Iris pigment epithelial cell (primary cell): Measurements from ENCODE around the gene MAP4.
"Not testable (repeated sequence)": the region's sequence is repeated elsewhere in the genome, so short reads cannot be mapped to it uniquely, and the experiment has no call there.

ENCODE experiments used
- DNase-seq: peaks from one replicate; pipeline ENCODE4 v3.0.0-alpha.2; 2011; ENCODE audit warnings: low read depth

Gene MAP4

GRCh38 chr3:48015431-48016180 is 610 bp downstream of the MAP4 start:
- peak; percentile 49 for DNase-seq

DNA sequence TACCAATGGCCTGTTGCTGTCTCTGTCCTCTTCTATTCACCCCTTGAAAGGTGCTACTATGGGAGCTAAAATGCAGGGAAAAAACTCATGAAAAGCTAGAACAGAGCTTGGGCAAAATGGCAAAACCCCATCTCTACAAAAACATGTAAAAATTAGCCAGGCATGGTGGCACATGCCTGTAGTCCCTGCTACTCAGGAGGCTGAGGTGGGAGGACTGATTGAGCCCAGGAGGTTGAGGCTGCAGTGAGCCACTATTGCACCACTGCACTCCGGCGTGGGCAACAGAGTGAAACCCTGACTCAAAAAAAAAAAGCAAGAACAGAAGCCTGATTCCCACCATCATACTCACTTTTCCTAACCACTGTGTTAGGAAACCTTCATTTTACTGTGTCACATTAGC is 1.9 kb downstream of the MAP4 start:
- no peak for DNase-seq

DNA sequence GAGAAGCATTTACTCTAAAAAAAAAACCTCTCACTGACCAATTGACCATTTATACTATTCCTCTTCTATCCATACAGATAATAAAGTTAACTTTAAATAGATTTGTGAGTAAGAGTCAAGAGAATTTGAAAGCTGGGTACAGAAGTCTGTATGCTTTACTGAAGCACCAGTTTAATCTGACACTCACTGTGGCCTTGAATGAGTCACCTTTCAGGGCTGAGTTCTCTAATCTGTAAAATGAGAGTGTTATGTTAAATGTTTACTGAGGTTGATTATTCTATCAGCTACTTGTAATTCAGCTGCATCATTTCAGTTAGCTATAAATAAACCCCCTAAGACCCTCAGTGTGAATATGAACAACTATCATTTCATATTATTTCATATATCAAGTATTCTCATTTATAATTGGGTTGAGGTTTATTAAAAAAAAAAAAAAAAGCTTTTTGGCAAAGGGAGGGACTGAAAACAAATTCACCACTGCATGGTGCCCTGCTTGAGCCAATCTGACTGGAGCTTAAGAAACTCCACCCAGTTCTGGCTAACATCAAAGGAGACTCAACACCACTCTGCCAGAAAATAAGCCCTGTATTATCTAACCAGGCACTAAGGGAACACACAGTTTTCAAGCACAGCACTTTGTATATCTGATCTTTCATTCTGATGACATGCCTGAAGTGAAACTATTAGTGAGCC is 2.8 kb downstream of the MAP4 start:
- DNase-seq, result peak; percentile 88

GRCh38 chr3:48012659-48013058 is 3.6 kb downstream of the MAP4 start:
- no peak for DNase-seq

GRCh38 chr3:48008066-48008465 is 8.2 kb downstream of the MAP4 start:
- DNase-seq, result not testable (repeated sequence)

DNA sequence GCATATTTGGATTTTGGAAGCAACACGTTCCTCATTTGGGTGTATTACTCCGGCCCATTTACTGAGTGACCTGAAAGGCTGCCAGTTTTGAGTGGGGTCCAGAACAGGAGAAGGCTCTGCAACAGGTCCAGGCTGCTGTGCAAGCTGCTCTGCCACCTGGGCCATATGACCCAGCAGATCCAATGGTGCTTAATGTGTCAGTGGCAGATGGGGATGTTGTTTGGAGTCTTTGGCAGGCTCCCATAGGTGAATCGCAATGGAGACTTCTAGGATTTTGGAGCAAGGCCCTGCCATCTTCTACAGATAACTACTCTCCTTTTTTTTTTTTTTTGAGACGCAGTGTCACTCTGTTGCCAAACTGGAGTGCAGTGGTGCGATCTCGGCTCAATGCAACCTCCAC is 8.9 kb downstream of the MAP4 start:
- not testable (repeated sequence) for DNase-seq

DNA sequence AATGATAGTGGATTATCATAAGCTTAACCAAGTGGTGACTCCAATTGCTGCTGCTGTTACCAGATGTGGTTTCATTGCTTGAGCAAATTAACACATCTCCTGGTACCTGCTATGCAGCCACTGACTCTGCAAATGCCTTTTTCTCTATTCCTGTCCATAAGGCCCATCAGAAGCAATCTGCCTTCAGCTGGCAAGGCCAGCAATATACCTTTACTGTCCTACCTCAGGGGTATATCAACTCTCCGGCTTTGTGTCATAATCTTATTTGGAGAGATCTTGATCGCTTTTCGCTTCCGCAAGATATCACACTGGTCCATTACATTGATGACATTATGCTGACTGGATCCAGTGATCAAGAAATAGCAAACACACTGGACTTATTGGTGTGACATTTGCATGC is 9.4 kb downstream of the MAP4 start:
- not testable (repeated sequence) for DNase-seq

DNA sequence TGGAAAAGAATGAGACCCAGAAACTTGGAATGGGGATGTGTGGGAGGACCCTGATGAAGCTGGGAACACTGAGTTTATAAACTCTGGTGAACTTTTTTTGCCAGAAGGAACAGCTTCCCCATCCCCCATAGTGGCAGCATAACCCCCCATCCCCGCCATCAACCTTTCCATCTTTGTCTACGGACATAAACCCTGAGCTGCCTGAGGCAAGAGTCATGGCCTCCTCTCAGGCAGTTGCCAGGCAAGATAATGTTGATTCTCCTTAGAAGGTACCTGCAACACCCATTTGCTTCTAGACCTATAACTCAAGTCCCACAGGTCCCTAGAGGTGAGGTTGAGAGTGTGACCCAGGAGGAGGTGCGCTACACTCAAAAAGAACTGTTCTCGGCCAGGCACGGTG is 11.5 kb downstream of the MAP4 start:
- no peak for DNase-seq

- no peak for DNase-seq
Measured at GRCh38 chr3:48002787-48003186, 13.4 kb downstream of the MAP4 start.

DNA sequence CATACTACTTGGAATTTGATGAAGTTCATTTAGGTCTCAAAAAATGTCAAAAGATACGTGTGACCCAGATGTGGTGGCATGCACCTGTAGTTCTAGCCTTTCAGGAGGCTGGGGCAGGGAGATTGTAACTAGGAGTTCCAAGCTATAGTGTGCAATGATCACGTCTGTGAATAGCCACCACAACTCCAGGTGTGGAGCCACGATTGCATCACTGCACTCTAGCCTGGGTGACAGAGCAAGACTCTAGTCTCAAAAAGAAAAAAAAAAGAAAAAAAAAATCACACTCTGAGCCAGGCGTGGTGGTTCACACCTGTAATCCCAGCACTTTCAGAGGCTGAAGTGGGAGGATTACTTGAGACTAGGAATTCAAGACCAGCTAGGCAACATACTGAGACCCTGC is 14.2 kb downstream of the MAP4 start:
- no peak for DNase-seq

GRCh38 chr3:48000212-48000611 is 16.0 kb downstream of the MAP4 start:
- DNase-seq, result no peak

DNA sequence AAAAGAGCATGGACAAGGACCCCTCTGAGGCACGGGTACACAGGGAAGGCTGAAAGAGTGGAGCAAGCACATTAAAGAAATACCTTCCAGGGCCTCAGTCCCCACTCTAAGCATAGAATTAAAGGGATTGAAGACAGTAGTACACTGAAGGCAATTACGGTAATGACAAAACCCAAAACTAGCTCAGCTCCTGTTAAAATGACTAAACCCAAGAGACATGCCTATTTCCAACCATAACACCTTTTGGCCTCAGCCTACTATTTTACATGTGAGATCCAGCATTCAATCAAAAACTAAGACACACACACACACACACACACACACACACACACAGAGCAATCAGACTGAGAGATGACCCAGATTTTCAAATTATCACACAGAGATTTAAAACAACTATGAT is 19.8 kb downstream of the MAP4 start:
- no peak for DNase-seq

- DNase-seq, result no peak
Measured at GRCh38 chr3:47994180-47994579, 22.0 kb downstream of the MAP4 start.

DNA sequence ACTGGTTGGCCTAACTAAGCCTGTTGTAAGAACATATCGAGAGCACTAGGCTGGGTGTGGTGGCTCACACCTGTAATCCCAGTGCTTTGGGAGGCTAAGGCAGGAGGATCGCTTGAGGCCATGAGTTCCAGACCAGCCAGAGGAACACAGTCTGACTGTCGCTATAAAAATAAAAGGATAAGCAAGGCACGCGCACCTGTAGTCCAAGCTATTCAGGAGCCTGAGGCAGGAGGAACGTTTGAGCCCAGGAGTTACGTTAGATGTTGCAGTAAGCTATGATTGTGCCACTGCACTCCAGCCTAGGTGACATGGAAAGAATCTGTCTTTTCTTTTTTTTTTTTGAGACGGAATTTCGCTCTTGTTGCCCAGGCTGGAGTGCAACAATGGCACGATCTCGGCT is 24.9 kb downstream of the MAP4 start:
- DNase-seq, result no peak

GRCh38 chr3:47989981-47990440 is 26.2 kb downstream of the MAP4 start:
- DNase-seq, result peak; percentile 94

- no peak for DNase-seq
Measured at GRCh38 chr3:47985381-47985780, 30.8 kb downstream of the MAP4 start.

DNA sequence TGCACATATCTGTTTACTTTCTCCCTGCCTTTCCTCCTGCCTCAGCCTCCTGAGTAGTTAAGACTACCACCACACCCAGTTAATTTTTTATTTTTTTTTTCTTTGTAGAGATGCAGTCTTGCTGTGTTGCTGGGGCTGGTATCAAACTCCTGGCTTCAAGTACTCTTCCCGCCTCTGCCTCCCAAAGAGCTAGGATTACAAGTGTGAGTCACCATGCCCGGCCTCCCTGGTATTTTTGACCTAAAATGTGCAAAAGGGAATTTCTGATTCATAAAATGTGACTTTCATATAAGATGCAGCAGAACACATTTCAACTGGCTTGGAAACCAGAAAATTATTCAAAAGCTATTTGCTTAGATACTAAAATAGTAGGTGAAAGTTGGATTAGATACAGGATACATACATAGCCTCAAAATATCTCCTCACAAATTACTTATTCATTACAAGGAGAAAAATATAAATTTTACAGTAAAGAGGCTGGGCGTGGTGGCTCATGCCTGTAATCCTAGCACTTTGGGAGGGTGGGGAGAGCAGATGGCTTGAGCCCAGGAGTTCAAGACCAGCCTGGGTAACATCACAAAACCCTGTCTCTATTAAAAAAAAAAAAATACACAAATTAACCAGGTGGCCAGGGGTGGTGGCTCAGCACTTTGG is 32.0 kb downstream of the MAP4 start:
- peak; percentile 81 for DNase-seq

GRCh38 chr3:47980795-47981194 is 35.4 kb downstream of the MAP4 start:
- no peak for DNase-seq

DNA sequence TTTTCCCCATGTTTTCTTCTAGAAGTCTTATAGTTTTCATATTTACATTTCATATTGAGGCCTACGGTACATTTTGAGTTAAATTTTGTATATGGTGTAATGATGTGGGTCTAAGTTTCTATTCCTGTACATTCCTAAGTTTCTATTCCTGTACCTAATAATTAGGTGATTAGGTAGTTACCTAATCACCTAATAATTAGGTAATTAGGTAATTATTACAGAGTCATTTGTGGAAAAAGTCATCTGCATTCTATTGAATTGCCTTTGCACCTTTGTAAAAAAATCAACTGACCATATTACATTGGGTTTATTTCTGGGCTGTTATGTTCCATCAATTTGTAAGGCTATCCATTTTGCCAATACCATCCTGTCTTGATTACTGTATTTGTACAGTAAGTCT is 37.1 kb downstream of the MAP4 start:
- DNase-seq, result no peak

DNA sequence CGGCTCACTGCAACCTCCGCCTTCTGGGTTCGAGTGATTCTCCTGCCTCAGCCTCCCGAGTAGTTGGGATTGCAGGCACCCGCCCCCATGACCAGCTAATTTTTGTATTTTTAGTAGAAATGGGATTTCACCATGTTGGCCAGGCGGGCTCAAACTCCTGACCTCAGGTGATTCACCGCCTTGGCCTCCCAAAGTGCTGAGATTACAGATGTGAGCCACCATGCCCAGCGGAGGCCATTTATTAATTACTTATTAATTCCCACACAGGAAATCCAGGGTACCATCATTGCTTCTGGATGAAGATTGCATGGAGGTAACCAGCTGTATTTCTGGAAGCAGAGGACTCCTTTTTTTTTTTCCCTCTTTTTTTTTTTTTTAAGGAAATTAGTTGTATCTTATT is 37.8 kb downstream of the MAP4 start:
- DNase-seq, result no peak

DNA sequence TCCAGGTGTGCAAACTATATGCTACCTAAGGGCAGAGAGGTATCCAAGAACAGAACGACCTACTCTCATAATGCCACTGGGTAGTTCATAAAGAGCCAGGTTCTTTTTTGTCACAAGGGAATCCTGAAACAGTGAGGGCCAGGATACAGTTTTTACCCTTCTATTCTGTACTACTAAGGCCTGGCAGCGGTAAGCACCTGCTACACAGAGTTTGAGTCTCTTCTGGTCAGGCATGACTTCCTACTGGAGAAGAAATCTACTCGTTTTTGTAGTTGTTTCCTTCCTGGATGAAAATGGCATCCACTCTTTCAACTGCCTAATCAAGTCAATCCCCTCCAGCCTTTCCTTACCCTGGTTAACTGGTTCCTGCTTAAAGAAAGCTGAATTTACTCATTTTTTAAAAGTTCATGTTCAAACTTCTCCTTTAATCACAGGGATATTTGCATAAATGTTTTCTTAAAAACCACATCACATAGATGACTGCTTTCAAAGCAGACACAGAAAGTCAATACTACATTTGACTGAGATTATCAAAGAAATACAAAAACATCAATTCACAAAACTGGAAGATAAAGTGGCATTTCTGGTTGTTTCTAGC is 40.0 kb downstream of the MAP4 start:
- no peak for DNase-seq

DNA sequence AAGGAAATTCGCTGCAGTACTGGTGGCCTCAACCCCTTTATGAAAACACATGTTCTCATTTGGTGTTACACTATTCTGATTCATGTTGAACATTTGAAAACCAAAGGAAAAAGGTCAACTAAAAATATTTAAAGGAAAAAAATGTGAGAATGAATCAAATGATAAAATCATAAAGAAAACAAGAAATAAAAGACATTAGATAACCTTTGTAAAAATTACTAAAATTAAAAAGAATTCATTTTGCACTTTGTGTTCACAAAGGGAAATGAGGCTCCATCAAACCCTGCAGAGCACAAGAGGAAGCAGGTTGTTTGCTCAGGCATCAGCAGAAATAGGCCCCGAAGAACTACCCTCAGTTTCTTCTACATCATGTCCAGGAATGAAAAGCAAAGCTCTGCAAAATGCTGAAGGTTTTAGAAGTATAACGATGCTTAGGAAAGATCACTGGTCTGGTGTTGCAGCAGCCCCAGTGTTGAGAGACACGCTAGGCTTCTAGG is 41.2 kb downstream of the MAP4 start:
- DNase-seq, result no peak

DNA sequence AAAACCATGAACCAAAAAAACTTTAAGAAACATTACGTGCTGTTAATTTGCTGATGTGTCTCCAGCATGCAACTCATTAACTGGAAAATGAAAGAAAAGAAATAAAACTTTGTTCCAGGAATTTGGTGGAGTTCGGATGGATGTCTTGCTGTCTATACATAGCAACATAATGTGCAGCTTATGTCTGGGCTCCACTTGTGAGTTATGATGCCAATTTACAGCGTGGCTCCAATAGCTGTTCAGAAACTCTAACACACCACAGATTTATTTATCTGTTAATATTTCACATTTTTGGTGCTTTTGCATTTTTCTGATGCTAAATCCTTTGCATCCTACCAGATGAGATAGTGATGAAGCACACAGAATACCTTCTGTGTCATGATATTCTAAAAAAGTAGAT is 45.1 kb downstream of the MAP4 start:
- DNase-seq, result no peak
